Neuronal stem cell (in vitro differentiated cells): Measurements from ENCODE around the gene FGF7. TPM values are rescaled to one million over a fixed set of nuclear protein-coding genes. Genes with fewer than 3 reads are reported as not detected.

Experiments
- DNase-seq: peaks from one replicate; pipeline ENCODE4 v3.0.0-alpha.2; 2013; ENCODE audit warnings: low spot score
- H2AFZ ChIP-seq: one replicate; pipeline ENCODE4 v1.6.1; 2013; ENCODE audit warnings: mild to moderate bottlenecking, low read length, inconsistent platforms
- H2AK5ac ChIP-seq: 2 replicates; pipeline ENCODE4 v1.6.1; 2013; ENCODE audit warnings: low read depth, mild to moderate bottlenecking, inconsistent platforms, low read length, moderate library complexity, mixed read lengths
- H2BK120ac ChIP-seq: 2 replicates; pipeline ENCODE4 v1.6.1; 2013; ENCODE audit warnings: low read depth, mild to moderate bottlenecking, inconsistent platforms, low read length, moderate library complexity, mixed read lengths
- H2BK12ac ChIP-seq: one replicate; pipeline ENCODE4 v1.6.1; 2013; ENCODE audit warnings: low read length, inconsistent platforms
- H2BK15ac ChIP-seq: 2 replicates; pipeline ENCODE4 v1.6.1; 2013; ENCODE audit warnings: mild to moderate bottlenecking, low read length, inconsistent platforms, mixed read lengths
- H2BK5ac ChIP-seq: one replicate; pipeline ENCODE4 v1.6.1; 2013; ENCODE audit warnings: inconsistent platforms, mild to moderate bottlenecking, low read length, moderate library complexity
- H3K14ac ChIP-seq: one replicate; pipeline ENCODE4 v1.6.1; 2013; ENCODE audit warnings: low read length, inconsistent platforms
- H3K18ac ChIP-seq: 2 replicates; pipeline ENCODE4 v1.6.1; 2013; ENCODE audit warnings: low read length, inconsistent platforms
- H3K23ac ChIP-seq: 2 replicates; pipeline ENCODE4 v1.6.1; 2013; ENCODE audit warnings: low read depth, mild to moderate bottlenecking, mixed read lengths, low read length, inconsistent platforms; ENCODE audit not compliant: poor library complexity
- H3K27ac ChIP-seq: replicated peaks from 3 replicates; pipeline ENCODE4 v1.5.1; 2013; ENCODE audit warnings: low read length, inconsistent platforms
- H3K27me3 ChIP-seq, 3 experiments: 2 replicates each; pipeline ENCODE4 v1.6.1; 2013; ENCODE audit warnings: low read length in 3 of 3, mild to moderate bottlenecking in 2 of 3, inconsistent platforms in 1 of 3, low read depth in 1 of 3, mixed read lengths in 1 of 3, moderate library complexity in 1 of 3; ENCODE audit not compliant: control insufficient read depth in 3 of 3, insufficient read depth in 3 of 3
- H3K36me3 ChIP-seq, 2 donors: replicated peaks in 1 of 2; 2 replicates each; pipeline ENCODE4 v1.6.1; 2013; ENCODE audit warnings: low read length in 2 of 2; ENCODE audit not compliant: control insufficient read depth in 2 of 2, insufficient read depth in 2 of 2
- H3K4ac ChIP-seq: 2 replicates; pipeline ENCODE4 v1.6.1; 2013; ENCODE audit warnings: inconsistent platforms, mild to moderate bottlenecking, low read length, moderate library complexity
- H3K4me1 ChIP-seq, 2 donors: 1 replicate in 1 of 2; 2 replicates in 1 of 2; pipeline ENCODE4 v1.6.1; 2013; ENCODE audit warnings: low read length in 2 of 2, low read depth in 1 of 2; ENCODE audit not compliant: control insufficient read depth in 2 of 2, insufficient read depth in 1 of 2
- H3K4me2 ChIP-seq: one replicate; pipeline ENCODE4 v1.6.1; 2013; ENCODE audit warnings: mild to moderate bottlenecking, low read length, inconsistent platforms; ENCODE audit not compliant: insufficient read depth, poor library complexity, severe bottlenecking
- H3K4me3 ChIP-seq, 2 donors: 2 replicates each; pipeline ENCODE4 v1.5.1; 2013; ENCODE audit warnings: low read length in 2 of 2, mild to moderate bottlenecking in 2 of 2, inconsistent platforms in 1 of 2, moderate library complexity in 1 of 2
- H3K79me1 ChIP-seq: one replicate; pipeline ENCODE4 v1.6.1; 2013; ENCODE audit warnings: low read depth, mild to moderate bottlenecking, inconsistent platforms, low read length, moderate library complexity
- H3K9ac ChIP-seq: one replicate; pipeline ENCODE4 v1.6.1; 2013; ENCODE audit warnings: mild to moderate bottlenecking, low read depth, low read length, inconsistent platforms; ENCODE audit not compliant: poor library complexity
- H3K9me3 ChIP-seq, 2 donors: replicated peaks in 1 of 2; 2 replicates each; pipeline versions ENCODE3 to v1.6.1; 2013; ENCODE audit warnings: low read length in 2 of 2, mild to moderate bottlenecking in 2 of 2, inconsistent platforms in 1 of 2, low read depth in 1 of 2, mixed read lengths in 1 of 2, moderate library complexity in 1 of 2; ENCODE audit not compliant: control insufficient read depth in 2 of 2, insufficient read depth in 1 of 2
- H4K8ac ChIP-seq: one replicate; pipeline ENCODE4 v1.6.1; 2013; ENCODE audit warnings: low read depth, mild to moderate bottlenecking, inconsistent platforms, low read length, moderate library complexity
- H4K91ac ChIP-seq: one replicate; pipeline ENCODE4 v1.6.1; 2013; ENCODE audit warnings: low read length, low read depth, mild to moderate bottlenecking, inconsistent platforms; ENCODE audit not compliant: poor library complexity
- WGBS, 2 donors: extraction: QIAGEN DNeasy Blood & Tissue Kit; methylation state at CpG; one replicate each; pipeline ENCODE4 v1.1.7; 2013; ENCODE audit warnings: missing lambda C conversion rate in 2 of 2, mixed read lengths in 1 of 2; ENCODE audit not compliant: insufficient read length in 2 of 2, insufficient replicate concordance in 1 of 2; ENCODE audit errors: extremely low coverage in 2 of 2; 5-methylcytosine and 5-hydroxymethylcytosine counted together
- polyA plus RNA-seq, 2 experiments: library from polyadenylated mRNA; stranded (reverse); fragments of 200-250 nt; gene quantifications; one replicate each; pipeline ENCODE4 v1.2.3, GENCODE V29; 2013

FGF7 gene
- polyA plus RNA-seq (2013, experiment 1 of 2): 0.10 TPM
- polyA plus RNA-seq (2013, experiment 2 of 2): 0.10 TPM

- H3K4ac ChIP-seq: no peak within 1 kb of the TSS
- no peak within 1 kb of the TSS for H4K8ac ChIP-seq
- no peaks in the 10 kb centered on the region for H3K27me3 ChIP-seq
- H3K4me3 ChIP-seq: no peak within 1 kb of the TSS
- no peak within 1 kb of the TSS for H2BK5ac ChIP-seq
- no peak within 1 kb of the TSS for H2AFZ ChIP-seq
- no peak within 1 kb of the TSS for H4K91ac ChIP-seq
- H2AK5ac ChIP-seq: no peak within 1 kb of the TSS
- no peak within 1 kb of the TSS for H3K23ac ChIP-seq
- no peaks in the 10 kb centered on the region for H3K36me3 ChIP-seq
- H3K4me1 ChIP-seq: peaks cover 0 to 1% of the 10 kb centered on the region in 2 donors
- H2BK15ac ChIP-seq: no peak within 1 kb of the TSS
- H3K9ac ChIP-seq: no peak within 1 kb of the TSS
- H3K27ac ChIP-seq: no peak within 1 kb of the TSS
- H2BK120ac ChIP-seq: no peak within 1 kb of the TSS
- peak; percentile 9 for DNase-seq
- no peaks in the 10 kb centered on the region for H3K9me3 ChIP-seq
- no peaks in the 10 kb centered on the region for H3K79me1 ChIP-seq
- no peak within 1 kb of the TSS for H3K14ac ChIP-seq
- H3K4me2 ChIP-seq: no peak within 1 kb of the TSS
- WGBS, 2 donors: no CpG with 5 or more reads among the region's 4 CpGs
- no peak within 1 kb of the TSS for H2BK12ac ChIP-seq
- H3K18ac ChIP-seq: no peak within 1 kb of the TSS
Observed at GRCh38 chr15:49423021-49423420, at the start of gene FGF7. TSS of gene FGF7 (plus strand) at chr15:49423242. CDS start at chr15:49424298, 1,056 bp downstream.

- H3K79me1 ChIP-seq: no peaks in the 10 kb centered on the region
- H3K23ac ChIP-seq: no peak overlapping the region
- no peak overlapping the region for H3K18ac ChIP-seq
- no peak overlapping the region for H2AFZ ChIP-seq
- H3K36me3 ChIP-seq: no peaks in the 10 kb centered on the region
- no peak overlapping the region for H3K4me2 ChIP-seq
- H3K4me1 ChIP-seq: no peaks in the 10 kb centered on the region
- no peak overlapping the region for H3K4ac ChIP-seq
- DNase-seq: no peak
- H2AK5ac ChIP-seq: peak overlapping the region; percentile 81
- H4K8ac ChIP-seq: no peak overlapping the region
- H2BK5ac ChIP-seq: no peak overlapping the region
- WGBS, 2 donors: no CpG with 5 or more reads among the region's 4 CpGs
- no peak overlapping the region for H4K91ac ChIP-seq
- H2BK15ac ChIP-seq: no peak overlapping the region
- no peak overlapping the region for H3K27ac ChIP-seq
- H3K4me3 ChIP-seq: peak overlapping the region in 1 of 2 donors; percentile 11
- no peaks in the 10 kb centered on the region for H3K9me3 ChIP-seq
- no peak overlapping the region for H3K9ac ChIP-seq
- H2BK12ac ChIP-seq: no peak overlapping the region
- H3K27me3 ChIP-seq: no peaks in the 10 kb centered on the region
- no peak overlapping the region for H3K14ac ChIP-seq
- no peak overlapping the region for H2BK120ac ChIP-seq
Observed at GRCh38 chr15:49379996-49380395, 43.0 kb upstream of the FGF7 start.

- no peak overlapping the region for H3K4ac ChIP-seq
- no peak overlapping the region for H2BK120ac ChIP-seq
- H3K4me3 ChIP-seq: no peak overlapping the region
- no peak overlapping the region for H3K9ac ChIP-seq
- no peak overlapping the region for H4K8ac ChIP-seq
- H3K4me2 ChIP-seq: no peak overlapping the region
- H2AFZ ChIP-seq: peak overlapping the region; percentile 40
- DNase-seq: peak; percentile 4
- H3K4me1 ChIP-seq: no peaks in the 10 kb centered on the region
- no peaks in the 10 kb centered on the region for H3K79me1 ChIP-seq
- H3K23ac ChIP-seq: no peak overlapping the region
- WGBS, 2 donors: no CpG with 5 or more reads among the region's 5 CpGs
- H2BK5ac ChIP-seq: no peak overlapping the region
- H3K27me3 ChIP-seq: no peaks in the 10 kb centered on the region
- no peak overlapping the region for H3K27ac ChIP-seq
- no peaks in the 10 kb centered on the region for H3K36me3 ChIP-seq
- H2BK15ac ChIP-seq: no peak overlapping the region
- H2AK5ac ChIP-seq: no peak overlapping the region
- H2BK12ac ChIP-seq: no peak overlapping the region
- H3K9me3 ChIP-seq: no peaks in the 10 kb centered on the region
- no peak overlapping the region for H3K18ac ChIP-seq
- H4K91ac ChIP-seq: no peak overlapping the region
- no peak overlapping the region for H3K14ac ChIP-seq
Observed at GRCh38 chr15:49380912-49381311, 42.1 kb upstream of the FGF7 start.

- Histone ChIP-seq H3K23ac (no peak overlapping the region), H4K91ac (no peak overlapping the region), H2BK15ac (no peak overlapping the region), H3K4ac (no peak overlapping the region), H2BK12ac (no peak overlapping the region), H2AFZ (peak overlapping the region; percentile 48), H3K36me3 (no peaks in the 10 kb centered on the region), H3K27me3 (no peaks in the 10 kb centered on the region), H2BK5ac (no peak overlapping the region), H3K79me1 (no peaks in the 10 kb centered on the region), H3K4me2 (no peak overlapping the region), H3K14ac (no peak overlapping the region), H4K8ac (no peak overlapping the region), H3K9ac (no peak overlapping the region), H3K9me3 (no peaks in the 10 kb centered on the region), H3K4me1 (no peaks in the 10 kb centered on the region), H2AK5ac (no peak overlapping the region), H3K4me3 (no peak overlapping the region), H3K27ac (no peak overlapping the region), H2BK120ac (no peak overlapping the region), H3K18ac (no peak overlapping the region)
- DNase-seq: no peak
Observed at GRCh38 chr15:49382394-49382793, 40.6 kb upstream of the FGF7 start.
